HG03469 (cell line): ENCODE measurements around the gene PTK7.
"Not testable (repeated sequence)": the region's sequence is repeated elsewhere in the genome, so short reads cannot be mapped to it uniquely, and the experiment has no call there.

Source experiments
- ATAC-seq: cut with Tn5 transposase; IDR thresholded peaks from one replicate; pipeline ENCODE4 v1.9.1; 2021; ENCODE audit warnings: mild to moderate bottlenecking, moderate library complexity, moderate number of reproducible peaks; ENCODE audit not compliant: unreplicated experiment

Gene PTK7

DNA sequence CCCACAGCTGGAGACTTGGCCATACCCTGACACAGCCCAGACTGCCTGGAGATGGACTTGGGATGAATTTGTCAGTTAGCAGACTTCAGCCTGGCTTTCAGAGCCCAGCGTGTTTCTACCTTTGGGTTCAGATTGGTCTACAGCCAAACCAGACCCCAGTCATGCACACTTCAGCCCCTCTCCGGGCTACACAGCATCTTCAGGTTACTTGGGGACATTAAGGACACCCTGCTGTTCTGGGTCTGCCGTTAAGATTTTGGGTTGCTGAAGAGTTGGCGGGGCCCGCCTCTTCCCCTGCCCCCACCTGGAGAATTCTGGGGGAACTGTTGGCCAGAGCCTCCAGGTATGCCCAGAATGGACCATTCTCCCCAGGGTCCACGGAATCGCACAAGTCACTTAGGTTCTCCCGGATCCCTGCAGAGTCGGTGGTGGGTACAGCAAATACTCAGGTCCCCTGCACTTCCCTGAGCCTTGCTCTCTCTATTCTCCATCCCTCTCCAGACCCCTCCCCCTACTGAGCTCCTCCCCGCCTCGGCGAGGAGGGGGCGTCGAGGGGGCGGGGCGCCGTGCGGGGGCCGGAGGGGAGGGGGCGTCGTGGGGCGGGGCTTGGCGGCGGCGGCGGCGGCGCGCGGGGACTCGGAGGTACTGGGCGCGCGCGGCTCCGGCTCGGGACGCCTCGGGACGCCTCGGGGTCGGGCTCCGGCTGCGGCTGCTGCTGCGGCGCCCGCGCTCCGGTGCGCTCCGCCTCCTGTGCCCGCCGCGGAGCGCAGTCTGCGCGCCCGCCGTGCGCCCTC, at the start of gene PTK7:
Gene PTK7, plus strand, starts transcription at position 645 of the 794 bp plus-strand sequence. CDS start 175 bp downstream, outside the sequence.
- ATAC-seq = no peak

DNA sequence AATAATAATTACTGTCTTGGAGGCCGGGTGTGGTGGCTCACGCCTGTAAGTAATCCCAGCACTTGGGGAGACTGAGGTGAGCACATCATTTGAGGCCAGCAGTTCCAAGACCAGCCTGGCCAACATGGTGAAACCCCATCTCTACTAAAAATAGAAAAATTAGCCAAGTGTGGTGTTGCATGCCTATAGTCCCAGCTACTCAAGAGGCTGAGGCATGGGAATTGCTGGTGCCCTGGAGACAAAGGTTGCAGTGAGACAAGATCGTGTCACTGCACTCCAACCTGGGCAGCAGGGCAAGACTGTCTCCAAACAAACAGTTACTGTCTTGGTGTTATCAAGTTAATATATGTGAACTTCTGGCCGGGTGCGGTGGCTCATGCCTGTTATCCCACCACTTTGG, 49.7 kb upstream of the PTK7 start:
- ATAC-seq = no peak

DNA sequence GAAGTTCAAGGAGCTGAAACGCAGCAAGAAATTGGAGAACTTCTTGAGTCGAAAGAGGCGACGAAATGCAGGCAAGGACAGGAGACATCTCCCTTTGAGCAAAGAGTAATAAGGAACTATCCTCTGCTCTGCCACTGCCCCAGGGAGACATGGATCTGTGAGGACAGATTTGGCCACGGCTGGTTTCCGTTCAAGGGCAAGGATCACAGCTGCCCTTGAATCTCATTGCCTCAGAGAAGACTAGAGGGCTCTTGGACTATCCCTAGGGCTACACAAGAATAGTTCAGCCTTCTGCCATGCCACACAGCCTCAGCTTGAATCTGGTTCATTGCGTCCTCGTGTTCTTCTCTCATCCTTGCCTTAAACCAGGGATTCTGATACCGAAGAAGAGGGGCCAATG, 47.0 kb upstream of the PTK7 start:
- ATAC-seq = no peak

DNA sequence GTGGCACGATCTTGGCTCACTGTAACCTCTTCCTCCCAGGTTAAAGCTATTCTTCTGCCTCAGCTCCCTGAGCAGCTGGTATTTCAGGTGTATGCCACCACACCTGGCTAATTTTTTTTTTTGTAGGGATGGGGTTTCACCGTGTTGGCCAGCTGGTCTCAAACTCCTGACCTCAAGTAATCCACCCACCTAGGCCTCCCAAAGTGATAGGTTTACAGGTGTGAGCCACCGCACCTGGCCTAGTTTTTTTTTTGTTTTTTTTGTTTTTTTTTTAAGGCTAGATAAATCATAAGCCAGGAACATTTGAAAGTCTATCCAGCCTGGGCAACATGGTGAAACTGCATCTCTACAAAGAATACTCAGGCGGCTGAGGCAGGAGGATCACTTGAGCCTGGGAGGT, 43.8 kb upstream of the PTK7 start:
- ATAC-seq = no peak

DNA sequence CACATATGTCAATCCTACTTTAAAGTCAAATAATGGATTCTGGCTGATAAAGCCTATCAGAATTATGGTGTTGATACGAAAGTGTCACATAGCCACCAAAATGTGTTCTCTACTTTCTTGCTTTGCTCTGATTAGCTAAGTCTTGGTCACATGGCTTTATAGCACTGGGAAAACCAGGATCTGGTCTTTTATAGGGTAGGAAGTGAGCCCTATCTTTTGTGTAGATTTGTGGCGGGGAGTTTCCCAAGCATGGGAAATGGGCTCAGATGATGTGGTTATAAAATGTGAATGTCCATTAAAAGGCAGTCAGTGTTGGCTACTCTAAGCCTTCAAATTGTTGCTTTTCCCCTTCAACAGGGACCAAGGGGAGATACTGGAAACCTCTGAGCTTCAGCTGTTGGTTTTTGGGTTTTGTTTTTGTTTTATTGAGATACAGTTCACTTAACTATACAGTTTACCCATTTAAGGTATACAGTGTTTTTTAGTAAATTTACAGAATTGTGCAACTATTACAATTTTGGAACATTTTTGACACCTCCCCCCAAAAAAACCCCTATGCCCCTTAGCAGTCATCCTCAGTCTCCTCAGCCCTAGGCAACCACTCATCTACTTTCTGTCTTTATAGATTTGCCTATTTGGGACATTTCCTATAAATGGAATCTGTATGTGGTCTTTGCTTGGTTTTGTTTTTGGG, 42.5 kb upstream of the PTK7 start:
- no peak for ATAC-seq

DNA sequence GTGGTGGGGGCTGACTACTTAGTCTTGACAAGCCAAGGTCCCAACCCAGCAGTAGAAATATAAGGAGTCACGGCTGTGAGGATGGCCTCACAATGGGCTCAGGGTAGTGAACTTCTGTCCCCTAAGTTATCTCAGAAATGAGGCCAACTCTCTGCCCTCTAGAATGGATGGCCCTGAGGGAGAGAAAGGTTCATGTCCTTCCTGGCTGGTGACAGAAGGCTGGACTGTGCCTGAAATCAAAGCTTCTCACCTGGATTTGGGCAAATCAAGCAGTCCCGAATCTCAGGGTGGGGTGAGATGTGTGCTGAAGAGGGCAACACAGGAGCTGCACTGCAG, 42.0 kb upstream of the PTK7 start:
- ATAC-seq = no peak

DNA sequence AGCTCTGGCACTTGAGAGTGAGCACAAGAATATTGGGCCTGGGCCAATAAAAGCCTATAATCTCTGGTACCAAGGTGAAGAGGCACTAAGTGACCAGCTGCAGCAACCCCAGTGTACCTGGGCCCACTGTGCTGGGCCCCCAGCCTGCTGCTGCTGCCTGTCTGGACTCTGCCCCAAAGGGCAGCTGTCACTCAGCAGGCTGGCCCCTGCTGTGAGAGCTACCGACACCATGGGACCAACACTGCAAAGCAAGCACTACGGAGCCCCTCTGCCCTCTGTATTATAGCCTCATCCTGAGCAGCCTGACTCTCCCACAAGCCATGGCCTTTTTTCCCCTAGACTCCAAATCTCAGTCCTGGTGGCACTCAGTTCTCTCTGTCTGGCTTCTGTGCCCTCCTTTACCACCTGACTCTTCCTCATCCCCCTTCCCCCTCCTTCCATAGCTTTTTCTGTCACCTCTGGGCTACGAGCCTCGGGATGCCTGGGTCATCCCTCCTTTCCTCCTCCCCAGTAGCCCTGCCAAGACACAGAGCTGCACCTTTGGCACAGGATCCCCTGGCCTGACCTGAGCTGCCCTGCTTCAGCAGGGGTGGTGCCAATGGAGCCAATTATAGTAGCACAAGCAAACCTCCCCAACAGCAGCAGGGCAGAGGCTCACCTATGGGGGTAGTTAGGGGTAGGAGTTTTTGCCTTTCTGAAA, 40.5 kb upstream of the PTK7 start:
- ATAC-seq = no peak

DNA sequence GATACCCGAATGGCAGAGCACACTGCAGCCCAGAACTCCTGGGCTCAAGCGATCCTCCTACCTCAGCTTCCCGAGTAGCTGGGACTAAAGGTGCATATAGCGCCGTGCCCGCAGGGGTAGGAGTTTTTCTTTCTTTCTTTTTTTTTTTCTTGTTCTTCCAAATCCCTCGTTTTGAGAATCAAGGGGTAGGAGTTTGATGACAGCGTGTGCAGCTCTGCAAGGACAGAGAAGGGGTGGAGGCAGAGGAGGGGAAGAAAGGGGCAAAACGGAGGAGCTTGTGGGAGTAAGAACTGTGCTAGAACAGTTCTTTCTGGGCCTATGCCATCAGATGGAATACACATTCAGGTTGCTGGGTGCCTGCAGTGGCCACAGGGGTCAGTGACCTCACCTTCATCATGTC, 39.4 kb upstream of the PTK7 start:
- ATAC-seq = no peak

DNA sequence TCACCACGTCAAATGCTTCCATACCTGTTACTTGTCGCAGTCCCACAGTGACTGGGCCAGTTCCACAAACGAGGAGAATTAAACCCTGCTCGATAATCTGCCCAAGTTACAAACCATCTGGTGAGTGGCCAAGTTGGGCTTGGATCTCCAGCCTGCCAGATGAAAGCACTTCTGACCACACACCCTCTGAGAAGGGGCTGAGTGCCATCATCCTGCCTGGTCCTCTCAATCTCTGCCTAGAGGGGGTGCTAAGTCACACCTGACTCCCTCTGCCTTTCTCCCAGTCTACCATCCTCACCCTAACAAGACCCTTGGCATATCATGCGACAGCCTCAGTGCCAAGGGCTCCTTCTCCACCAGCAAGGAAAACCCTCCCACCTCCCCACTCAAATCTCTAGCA, 38.9 kb upstream of the PTK7 start:
- no peak for ATAC-seq

DNA sequence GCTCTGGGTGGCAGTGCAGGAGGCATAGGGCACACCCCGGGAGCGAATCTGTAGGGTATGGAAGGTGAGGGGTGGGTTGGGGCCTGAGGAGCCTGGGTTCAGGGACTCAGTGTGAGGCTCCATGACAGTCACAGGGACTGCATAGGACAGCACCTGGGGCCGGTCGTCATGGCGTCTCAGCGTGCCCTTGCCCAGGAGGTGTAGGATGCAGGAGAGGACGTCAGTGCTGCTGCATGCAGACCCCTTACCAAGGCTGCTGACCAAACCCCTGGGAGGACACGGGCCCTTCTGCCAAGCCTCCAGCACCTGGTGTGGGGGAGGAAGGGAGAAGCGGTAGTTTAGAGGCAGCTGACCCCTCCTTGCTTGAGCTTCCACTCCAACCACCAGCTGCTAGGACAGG, 38.4 kb upstream of the PTK7 start:
- no peak for ATAC-seq

DNA sequence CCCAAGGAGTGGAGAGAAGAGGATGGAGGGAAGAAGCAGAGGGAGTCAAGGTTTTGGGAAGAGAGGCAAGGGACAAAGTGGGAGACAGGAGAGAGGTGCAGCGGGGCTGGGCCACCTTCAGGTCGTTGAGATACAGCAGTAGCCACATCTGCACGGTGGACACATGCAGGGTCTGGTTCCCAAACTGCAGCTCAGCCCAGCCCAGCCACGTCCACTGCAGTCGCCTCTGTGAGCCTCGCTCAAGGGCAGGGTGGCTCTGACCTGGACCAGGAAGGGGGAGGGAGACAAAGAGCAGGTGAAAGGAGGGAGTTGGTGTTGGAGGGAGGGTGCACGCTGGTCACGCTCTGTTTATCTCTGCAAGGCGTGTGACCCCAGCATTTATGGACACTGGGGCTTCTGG, 37.4 kb upstream of the PTK7 start:
- ATAC-seq = no peak

DNA sequence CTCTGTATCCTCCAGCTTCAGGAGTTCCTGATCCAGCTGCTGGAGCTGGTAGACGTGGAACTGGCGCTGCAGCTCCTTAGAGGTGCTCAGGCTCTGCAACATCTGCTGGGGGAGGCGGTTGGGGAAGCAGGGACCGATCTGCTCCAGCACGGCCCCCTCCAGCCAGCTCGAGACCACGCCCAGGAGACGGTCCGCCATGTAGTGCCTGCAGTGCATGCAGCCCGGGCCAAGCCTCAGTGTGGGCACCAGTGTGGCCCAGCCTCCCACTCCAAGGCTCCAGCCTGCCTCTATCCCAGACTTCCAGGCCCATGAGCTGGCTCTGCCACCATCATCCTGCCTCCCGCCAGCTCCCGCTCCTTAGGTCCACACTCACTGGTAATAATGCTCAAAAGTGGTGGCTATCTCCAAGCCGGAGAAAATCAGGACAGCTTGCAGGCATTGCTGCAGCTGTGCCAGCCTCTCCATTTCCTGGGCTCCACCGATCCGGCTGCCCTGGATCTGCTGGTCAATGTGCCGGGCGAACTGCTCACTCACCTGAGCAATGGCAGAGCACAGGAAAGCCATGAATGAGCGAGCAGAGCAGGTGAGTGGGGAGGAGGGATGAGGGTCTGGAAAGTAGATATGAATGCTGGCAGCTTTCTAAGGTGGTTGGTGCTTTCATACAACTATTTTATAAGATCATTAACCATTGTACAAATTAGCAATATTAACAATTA, 35.4 kb upstream of the PTK7 start:
- no peak for ATAC-seq

DNA sequence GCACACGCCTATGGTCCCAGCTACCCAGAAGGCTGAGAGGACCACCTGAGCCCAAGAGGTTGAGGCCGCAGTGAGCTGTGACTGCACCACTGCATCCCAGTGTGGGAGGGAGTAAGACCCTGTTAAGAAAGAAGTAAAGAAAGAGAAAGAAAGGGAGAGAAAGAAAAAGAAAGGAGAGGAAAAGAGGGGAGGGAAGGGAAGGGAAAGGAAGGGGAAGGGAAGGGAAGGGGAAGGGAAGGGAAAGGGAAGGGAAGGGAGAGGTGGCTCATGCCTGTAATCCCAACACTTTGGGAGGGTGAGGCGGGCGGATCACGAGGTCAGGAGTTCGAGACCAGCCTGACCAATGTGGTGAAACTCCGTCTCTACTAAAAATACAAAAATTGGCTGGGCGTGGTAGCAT, 34.6 kb upstream of the PTK7 start:
- ATAC-seq = not testable (repeated sequence)

DNA sequence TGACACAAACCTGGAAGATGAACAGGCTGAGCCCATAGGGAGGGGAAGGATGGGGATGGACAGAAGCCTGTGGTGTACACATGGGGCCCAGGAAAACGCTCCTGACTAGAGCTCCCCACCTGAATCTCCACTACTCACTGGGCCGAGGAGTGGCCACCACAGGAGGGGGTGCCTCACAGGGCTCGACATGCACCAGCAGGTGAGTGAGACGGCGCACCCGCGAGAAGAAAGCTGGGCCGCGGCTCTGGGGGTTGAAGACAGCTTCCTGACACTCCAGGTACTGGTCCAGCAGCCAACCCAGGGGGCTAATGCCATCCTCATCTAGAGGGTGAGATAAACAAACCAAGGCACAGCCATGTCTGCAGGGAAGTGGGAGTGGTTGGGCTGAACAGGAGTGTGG, 32.8 kb upstream of the PTK7 start:
- no peak for ATAC-seq

DNA sequence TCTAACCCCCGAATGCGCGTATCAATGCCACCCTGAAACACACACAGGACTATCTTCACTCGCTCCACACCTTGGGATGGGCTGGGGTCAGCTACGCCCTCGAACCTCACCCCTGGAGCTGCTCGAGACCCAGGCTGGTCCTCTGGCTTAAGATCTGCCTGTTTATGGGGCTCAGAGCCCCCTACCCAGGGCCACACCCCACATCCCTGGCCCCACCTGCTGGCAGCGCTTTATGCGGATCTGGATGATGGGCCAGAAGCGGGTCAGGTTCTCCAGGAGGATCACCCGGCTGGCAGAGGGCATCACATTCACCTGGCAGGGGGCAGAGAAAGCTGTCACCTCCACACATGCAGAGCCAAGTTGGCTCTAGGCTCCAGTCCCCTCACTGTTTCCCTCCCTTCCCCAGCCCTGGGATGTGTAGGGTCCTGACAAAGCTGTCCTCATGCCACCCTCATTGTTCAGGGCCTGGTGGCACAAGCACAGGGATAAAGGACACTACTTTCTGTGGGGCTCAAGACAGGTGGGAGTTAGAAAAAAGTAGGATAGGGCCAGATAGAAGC, 30.7 kb upstream of the PTK7 start:
- ATAC-seq = no peak

DNA sequence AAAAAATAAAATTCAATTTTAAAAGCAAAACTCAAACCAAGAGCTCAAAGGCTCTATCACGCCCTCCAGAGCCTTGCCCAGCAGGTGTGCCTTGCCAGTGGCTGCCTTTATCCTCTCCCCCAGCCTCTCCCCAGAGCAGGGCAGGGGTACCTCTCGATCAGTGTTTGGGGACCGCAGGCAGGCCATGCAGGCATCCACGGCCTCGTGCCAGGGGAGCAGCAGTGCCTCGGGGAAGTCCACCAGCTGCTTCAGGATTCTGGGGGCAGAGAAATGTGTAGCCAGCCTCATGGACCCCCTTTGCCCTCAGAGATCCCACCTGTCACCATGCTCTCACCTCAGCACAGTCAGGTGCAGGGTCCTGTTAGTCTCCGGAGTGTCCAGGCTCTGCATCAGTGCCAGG, 28.1 kb upstream of the PTK7 start:
- ATAC-seq = no peak

DNA sequence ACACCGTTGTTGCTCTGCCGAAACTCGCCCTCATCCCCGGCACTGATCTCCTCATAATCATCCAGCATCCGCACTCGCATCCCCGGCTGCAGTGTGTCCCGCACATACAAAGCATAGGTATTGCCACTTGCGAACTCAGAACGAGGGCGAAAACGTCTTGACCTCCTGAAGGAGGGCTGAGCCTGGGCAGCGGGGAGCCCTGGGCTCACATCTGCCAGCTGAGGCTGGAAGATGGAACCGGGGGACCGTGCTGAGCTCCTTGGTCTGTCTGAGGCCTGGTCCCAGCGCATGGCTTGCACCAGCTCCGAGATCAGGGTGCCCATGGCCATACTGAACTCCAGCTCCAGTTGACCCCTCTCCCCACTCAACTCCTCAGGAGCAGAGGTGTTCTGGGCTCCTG, 25.1 kb upstream of the PTK7 start:
- no peak for ATAC-seq

DNA sequence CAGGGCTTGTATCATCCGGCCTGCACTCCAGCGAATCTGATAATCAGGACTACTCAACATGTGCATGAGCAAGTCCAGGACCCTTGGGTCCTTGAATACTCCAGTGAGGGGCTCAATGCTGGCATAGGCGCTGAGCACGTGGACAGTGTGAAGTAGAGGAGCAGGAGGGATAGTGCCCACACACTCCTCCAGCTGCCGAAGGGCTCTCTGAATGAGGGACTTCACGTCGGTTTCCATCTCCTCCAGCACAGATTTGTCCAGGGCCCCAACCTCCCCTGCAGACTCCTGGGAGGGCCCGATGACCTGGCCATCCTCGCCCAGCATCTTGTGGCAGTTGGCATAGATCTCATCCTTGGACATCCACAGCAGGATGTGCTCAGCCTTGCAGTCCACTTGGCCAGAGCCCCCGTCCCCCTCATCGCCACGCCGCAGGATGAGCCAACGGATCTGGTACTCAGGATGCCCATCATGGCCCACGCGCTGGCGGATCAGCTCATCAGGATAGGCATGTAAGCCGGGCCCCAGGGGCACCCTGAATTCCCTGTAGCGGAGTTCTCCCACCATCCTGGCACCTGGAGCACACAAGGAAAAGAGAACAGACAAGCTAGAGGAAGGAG, 23.8 kb upstream of the PTK7 start:
- no peak for ATAC-seq

DNA sequence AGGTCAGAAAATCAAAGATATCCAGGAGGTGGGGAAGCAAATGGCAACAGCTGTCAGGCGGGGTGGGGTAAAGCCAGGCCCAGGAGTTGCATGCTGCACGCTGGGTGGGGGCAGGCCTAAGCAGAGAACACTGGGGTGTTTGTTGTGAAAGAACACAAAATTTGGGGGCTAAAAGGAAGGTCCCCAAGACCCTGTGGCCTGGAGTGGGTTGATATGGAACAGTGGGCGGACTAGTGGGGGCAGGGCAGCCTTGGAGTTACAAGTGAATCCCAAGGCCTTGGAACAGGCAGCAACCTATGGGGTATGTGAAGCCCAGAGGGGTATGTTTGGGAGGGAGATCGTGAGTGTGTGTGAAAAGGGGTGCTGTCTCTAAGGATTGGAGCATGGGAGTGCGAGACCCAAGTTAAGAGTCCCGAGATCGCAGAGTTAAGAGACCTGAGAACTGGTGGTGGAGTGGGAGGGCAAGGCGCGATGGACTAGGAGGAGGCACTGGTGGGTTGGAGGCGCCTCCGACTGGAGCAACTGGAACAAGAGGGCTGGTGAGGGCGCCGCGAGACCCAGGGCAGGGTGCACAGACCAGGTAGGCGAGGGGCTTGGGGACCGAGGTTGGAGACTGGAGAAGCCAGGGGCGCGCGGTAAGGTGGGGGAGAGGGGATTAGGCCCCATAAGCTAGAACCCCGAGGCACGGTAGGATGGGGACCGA, 23.1 kb upstream of the PTK7 start:
- no peak for ATAC-seq
